ENCODE data around the gene SLC4A7.

- no peak for TF ChIP-seq POLR2A (IDR thresholded peaks at IDR 0.05; ENCODE audit: low read length)
- TF ChIP-seq GATA1 (IDR thresholded peaks at IDR 0.05; ENCODE audit: low read depth, low read length), result no peak
These were observed 31.7 kb downstream of the SLC4A7 start for GRCh38 chr3:27452368-27453090.

All from erythroblast (primary cell).